ENCODE results near the gene IFNL4. TPM values are rescaled to one million over a fixed set of nuclear protein-coding genes. Genes with fewer than 3 reads are reported as not detected.

Gene IFNL4
- total and polyA plus RNA-seq, 2 of the 4 experiments (the other 2 are of a cell fraction) = not detected

- ChIA-PET CTCF (no interaction called here), POLR2A (ENCODE audit: unreplicated experiment) (no interaction called here)
- no peak overlapping the region for H2BK5ac ChIP-seq (ENCODE audit: low read depth, low read length, poor library complexity, severe bottlenecking)
- H4K91ac ChIP-seq (ENCODE audit: insufficient read depth, low read depth, low read length) = no peak overlapping the region
- no peaks in the 10 kb centered on the region for H3K9me1 ChIP-seq (ENCODE audit: insufficient read depth, low read length)
- 40% methylated on average over 1 of the region's 6 CpGs; no CpG with 5 or more reads in 1 of the 2 experiments for WGBS, 2 experiments (ENCODE audit: extremely low coverage in 2 of 2, insufficient read length in 1 of 2)
- H3K23ac ChIP-seq (ENCODE audit: low read depth, low read length) = no peak overlapping the region
- in situ Hi-C loops (cut with MboI; ENCODE audit: low sequenced_read_pairs) = no loop called here
- DNase-seq = no peak
- H3K4ac ChIP-seq (ENCODE audit: low read depth, low read length) = no peak overlapping the region
- peaks cover 27% of the 10 kb centered on the region for H3K27me3 ChIP-seq (ENCODE audit: control insufficient read depth, insufficient read depth, low read length)
- H3K79me1 ChIP-seq (ENCODE audit: low read depth in 1 of 2, low read length in 2 of 2) = no peaks in the 10 kb centered on the region
- H2BK15ac ChIP-seq (ENCODE audit: low read depth, low read length) = no peak overlapping the region
- no peak for TF ChIP-seq MAFK (IDR thresholded peaks at IDR 0.05; ENCODE audit: low read depth, low read length)
- no peak for TF ChIP-seq RAD21 (IDR thresholded peaks at IDR 0.05; ENCODE audit: low read length)
- no peak for TF ChIP-seq ELK1 (IDR thresholded peaks at IDR 0.05; ENCODE audit: borderline replicate concordance, low read depth, low read length)
- no peak for TF ChIP-seq USF2 (IDR thresholded peaks at IDR 0.05; ENCODE audit: low read depth, low read length)
- no peak for TF ChIP-seq RCOR1 (IDR thresholded peaks at IDR 0.05; ENCODE audit: insufficient replicate concordance, low read length)
- no peak for TF ChIP-seq CHD1 (IDR thresholded peaks at IDR 0.05; ENCODE audit: low read depth, low read length)
- TF ChIP-seq MAZ (IDR thresholded peaks at IDR 0.05; ENCODE audit: borderline replicate concordance, low read depth, low read length) = no peak
- TF ChIP-seq POLR2A (IDR thresholded peaks at IDR 0.05; ENCODE audit: low read depth, low read length) = no peak
- TF ChIP-seq NFE2L2 (IDR thresholded peaks at IDR 0.05; ENCODE audit: low read depth, low read length) = no peak
- TF ChIP-seq MXI1 (IDR thresholded peaks at IDR 0.05; ENCODE audit: borderline replicate concordance, low read depth, low read length) = no peak
- TF ChIP-seq FOS (IDR thresholded peaks at IDR 0.05; ENCODE audit: low read depth, low read length) = no peak
- TF ChIP-seq SMC3 (IDR thresholded peaks at IDR 0.05; ENCODE audit: low read depth, low read length) = no peak
- TF ChIP-seq CEBPB (IDR thresholded peaks at IDR 0.05; ENCODE audit: low read depth, low read length) = no peak
- TF ChIP-seq BHLHE40 (IDR thresholded peaks at IDR 0.05; ENCODE audit: low read depth, low read length) = no peak
- TF ChIP-seq RFX5 (IDR thresholded peaks at IDR 0.05; ENCODE audit: low read depth, low read length) = no peak
- TF ChIP-seq CTCF (conservative IDR thresholded peaks at IDR 0.05; ENCODE audit: low read depth, low read length) = no peak
- no TSS peak for BruUV-seq (replicated peaks)
- no peak overlapping the region for H3K4me3 ChIP-seq (ENCODE audit: insufficient read depth, low read depth, low read length)
- no peak overlapping the region for H3K4me2 ChIP-seq (ENCODE audit: low read depth, low read length)
- no peak overlapping the region for H3K27ac ChIP-seq (ENCODE audit: insufficient read depth, low read length)
- H2BK20ac ChIP-seq (ENCODE audit: low read depth, low read length) = no peak overlapping the region
- dilution Hi-C loops (cut with HindIII; ENCODE audit: low sequenced_read_pairs, unreplicated experiment) = no loop called here
- H3K9me3 ChIP-seq (ENCODE audit: control insufficient read depth, insufficient read depth, low read length) = no peaks in the 10 kb centered on the region
- no peaks in the 10 kb centered on the region for H3K36me3 ChIP-seq (ENCODE audit: control insufficient read depth, insufficient read depth, low read length)
- H4K8ac ChIP-seq (ENCODE audit: low read depth in 2 of 2, low read length in 2 of 2) = no peak overlapping the region
- H2AFZ ChIP-seq (replicated peaks; ENCODE audit: low read length, poor library complexity) = no peak overlapping the region
- H3K18ac ChIP-seq (ENCODE audit: low read depth, low read length) = no peak overlapping the region
- no peak overlapping the region for H3K14ac ChIP-seq (replicated peaks; ENCODE audit: low read depth, low read length)
- no peak overlapping the region for H3K56ac ChIP-seq (ENCODE audit: extremely low read depth, insufficient read depth, low read length)
- no peaks in the 10 kb centered on the region for H3K4me1 ChIP-seq (ENCODE audit: control insufficient read depth, insufficient read depth, low read length)
- no peak for ATAC-seq (ENCODE audit: low read depth)
- H4K20me1 ChIP-seq (ENCODE audit: insufficient read depth, low read length) = no peaks in the 10 kb centered on the region
- no peak overlapping the region for H2AK5ac ChIP-seq (ENCODE audit: low read depth, low read length)
- H2AK9ac ChIP-seq (replicated peaks; ENCODE audit: low read depth, low read length, poor library complexity) = no peak overlapping the region
- H2BK120ac ChIP-seq (ENCODE audit: low read depth, low read length) = no peak overlapping the region
- H3K9ac ChIP-seq (ENCODE audit: low read depth, low read length) = no peak overlapping the region
- H4K5ac ChIP-seq (ENCODE audit: low read depth, low read length) = no peak overlapping the region
- intact Hi-C loops (cut with micrococcal nuclease) = no loop called here
Measured at GRCh38 chr19:39238209-39238608, 10.4 kb downstream of the IFNL4 start.

Data from IMR-90 (cell line).